Tibial nerve (tissue), 3 donors: ENCODE measurements around the gene TNRC6C.

ENCODE experiments used
- POLR2A ChIP-seq, 2 donors: fragments of 450-650 bp; IDR thresholded peaks; one replicate each; pipeline ENCODE4 v1.6.1; 2017; ENCODE audit warnings: antibody characterized with exemption in 2 of 2, mild to moderate bottlenecking in 2 of 2, moderate library complexity in 2 of 2
- TF ChIP-seq, protein P1 (sequence below), 5 experiments: fragments of 200-600 bp in 3 of 5; fragments of 450-650 bp in 2 of 5; sonication (generic) in 3 of 5; IDR thresholded peaks; one replicate each; pipeline ENCODE4 v1.5.1; 2016 to 2019; ENCODE audit warnings: antibody characterized with exemption in 5 of 5, mild to moderate bottlenecking in 3 of 5, moderate library complexity in 2 of 5

DNA sequence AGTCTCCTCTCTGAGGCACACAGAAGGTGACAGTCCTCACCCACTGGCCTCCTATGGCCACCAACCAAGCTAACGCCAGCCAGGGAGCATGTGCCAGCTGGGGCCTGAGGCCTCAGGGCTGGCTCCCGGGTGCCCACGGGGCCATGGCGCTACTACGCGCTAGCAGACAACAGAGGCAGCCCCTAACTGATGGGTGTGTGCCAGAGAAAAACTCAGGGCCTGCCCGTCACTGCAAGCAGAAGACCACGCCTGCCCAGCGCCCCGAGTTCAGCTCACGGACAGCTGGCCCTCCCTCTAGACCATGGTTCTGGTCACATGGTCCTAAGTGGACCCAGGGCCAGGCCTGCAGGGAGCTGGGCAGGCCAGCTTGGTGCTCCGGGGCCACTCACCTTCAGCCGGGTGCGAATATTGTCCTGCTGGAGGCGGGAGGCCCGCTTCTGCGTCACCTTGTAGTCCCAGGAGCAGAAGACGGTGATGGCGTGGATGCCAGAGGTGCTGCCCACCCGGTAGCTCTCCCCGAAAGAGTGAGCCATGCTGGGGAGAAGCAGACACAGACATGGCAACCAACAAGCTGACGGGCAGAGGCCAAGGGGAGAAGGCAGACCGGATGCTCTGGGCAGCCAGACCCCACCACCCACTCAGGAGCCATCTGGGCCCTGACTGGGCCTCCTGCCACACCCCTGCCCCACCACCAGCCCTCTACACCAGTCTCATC is 163.9 kb downstream of the TNRC6C start:
- TF ChIP-seq, protein P1, sequence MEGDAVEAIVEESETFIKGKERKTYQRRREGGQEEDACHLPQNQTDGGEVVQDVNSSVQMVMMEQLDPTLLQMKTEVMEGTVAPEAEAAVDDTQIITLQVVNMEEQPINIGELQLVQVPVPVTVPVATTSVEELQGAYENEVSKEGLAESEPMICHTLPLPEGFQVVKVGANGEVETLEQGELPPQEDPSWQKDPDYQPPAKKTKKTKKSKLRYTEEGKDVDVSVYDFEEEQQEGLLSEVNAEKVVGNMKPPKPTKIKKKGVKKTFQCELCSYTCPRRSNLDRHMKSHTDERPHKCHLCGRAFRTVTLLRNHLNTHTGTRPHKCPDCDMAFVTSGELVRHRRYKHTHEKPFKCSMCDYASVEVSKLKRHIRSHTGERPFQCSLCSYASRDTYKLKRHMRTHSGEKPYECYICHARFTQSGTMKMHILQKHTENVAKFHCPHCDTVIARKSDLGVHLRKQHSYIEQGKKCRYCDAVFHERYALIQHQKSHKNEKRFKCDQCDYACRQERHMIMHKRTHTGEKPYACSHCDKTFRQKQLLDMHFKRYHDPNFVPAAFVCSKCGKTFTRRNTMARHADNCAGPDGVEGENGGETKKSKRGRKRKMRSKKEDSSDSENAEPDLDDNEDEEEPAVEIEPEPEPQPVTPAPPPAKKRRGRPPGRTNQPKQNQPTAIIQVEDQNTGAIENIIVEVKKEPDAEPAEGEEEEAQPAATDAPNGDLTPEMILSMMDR (IDR thresholded peaks at IDR 0.05): no peak
- no peak for TF ChIP-seq POLR2A (IDR thresholded peaks at IDR 0.05)
